GM19397 (cell line): ENCODE measurements around the gene NAA60.
"Not testable (repeated sequence)": the region's sequence is repeated elsewhere in the genome, so short reads cannot be mapped to it uniquely, and the experiment has no call there.

Source experiments
- ATAC-seq: cut with Tn5 transposase; IDR thresholded peaks from one replicate; pipeline ENCODE4 v1.9.1; 2021; ENCODE audit warnings: mild to moderate bottlenecking, moderate library complexity; ENCODE audit not compliant: unreplicated experiment

Gene NAA60

DNA sequence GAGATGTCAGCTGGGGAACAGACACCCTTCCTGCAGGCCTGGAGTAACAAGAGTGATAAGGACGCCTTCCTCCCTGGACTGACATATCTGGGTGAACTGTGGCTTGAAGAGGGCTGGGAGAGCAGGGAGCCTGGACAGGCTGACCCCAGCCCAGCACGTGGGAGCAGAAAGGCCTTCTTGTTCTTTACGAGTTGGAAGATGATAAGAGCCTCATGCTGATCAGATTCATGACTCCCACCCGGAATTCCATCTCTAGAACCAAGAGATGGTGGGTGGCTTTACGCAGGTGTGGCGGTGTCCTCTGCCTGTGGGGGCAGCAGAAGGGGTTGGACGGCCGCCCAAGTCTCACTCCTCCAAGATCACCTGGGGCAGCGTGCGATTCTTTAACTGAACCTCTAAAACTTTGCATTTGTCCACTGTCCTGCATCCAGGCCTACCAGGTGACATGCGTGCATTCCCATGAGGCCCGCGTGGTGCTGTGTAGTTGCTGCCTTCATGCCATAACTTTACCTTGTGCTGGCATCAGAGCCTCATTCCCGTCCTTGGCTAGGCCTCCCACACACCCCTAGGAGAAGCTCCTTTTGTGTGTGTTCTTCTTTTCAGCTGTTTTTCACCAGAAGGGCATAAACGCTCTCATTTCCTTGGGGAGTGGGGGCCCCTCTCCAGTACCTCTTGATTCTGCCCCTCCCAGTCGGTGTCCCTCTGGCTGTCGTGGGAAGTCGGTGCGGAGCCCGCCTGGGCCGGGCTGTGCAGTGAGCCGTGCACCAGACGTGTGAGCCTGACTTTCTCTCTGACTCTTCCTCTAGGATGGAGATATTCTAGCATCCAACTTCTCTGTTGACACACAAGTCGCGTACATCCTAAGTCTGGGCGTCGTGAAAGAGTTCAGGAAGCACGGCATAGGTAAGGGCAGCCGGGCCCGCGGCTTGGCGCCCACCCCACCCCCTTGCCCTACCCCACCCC lies 38.5 kb downstream of the NAA60 start:
- no peak for ATAC-seq

DNA sequence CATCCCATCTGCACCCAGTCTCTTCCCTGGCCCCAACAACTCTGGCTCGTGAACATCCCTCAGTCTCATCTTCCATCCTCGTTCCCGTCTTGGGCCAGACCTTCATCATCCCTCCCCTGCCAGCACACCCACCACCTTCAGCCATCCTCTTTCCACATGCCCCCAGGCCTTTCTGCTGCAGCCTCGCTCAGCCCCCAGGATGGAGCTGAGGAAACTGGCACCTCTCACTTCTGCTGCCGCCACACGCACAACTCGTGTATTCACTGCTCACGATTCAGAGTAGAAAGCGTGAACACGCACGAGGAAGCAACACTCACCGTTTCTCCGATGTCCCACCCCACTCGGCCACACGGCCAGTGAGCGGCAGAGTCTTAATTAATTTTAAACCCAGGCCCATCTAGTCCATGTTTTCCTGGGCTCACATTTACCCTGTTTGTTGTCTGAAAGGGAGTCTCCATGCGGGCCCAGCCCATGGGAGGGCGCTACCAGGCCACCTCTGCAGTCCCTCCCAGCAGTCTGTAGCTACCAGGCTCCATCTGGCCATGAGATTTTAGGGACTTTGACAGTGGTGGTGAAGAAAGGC lies 39.3 kb downstream of the NAA60 start:
- no peak for ATAC-seq

GRCh38 chr16:3484318-3485096 lies 41.0 kb downstream of the NAA60 start:
- no peak for ATAC-seq

- no peak for ATAC-seq
Measured at GRCh38 chr16:3485097-3485745, 41.7 kb downstream of the NAA60 start.

DNA sequence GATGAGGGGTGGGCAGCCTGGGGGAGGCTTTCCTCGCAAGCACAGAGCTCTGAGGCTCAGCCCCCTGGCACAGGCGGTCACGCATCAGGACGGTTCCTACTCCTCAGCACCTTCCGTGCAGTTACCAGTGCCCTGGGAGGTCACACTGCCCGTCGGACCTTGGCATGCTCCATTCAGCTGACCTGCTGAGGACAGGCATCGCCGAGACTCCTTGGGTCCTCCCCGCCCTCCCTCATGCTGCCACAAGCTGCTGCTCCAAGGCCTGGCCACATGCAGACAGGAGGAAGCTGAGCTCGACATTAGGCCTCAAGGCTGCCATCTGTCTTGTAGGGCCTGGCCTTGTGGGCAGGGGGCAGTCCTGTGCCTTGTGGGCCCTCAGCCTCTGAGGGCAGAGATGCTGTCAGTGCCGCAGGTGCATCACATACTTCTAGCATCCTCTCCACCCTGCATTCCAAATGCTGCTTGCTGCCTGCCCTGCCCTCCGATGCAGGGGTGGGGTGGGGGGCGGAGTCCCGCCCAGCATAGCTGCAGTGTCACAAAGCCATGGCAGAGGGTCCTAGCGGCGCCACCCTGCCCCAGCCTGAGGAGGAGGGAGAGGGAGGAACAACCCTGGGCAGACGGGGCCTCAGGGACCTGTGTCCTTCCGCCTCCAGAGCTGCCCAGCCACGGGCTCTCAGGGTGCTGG lies 42.5 kb downstream of the NAA60 start:
- no peak for ATAC-seq

- ATAC-seq: no peak
Measured at GRCh38 chr16:3486506-3487215, 43.2 kb downstream of the NAA60 start.

GRCh38 chr16:3487521-3488410 lies 44.3 kb downstream of the NAA60 start:
- no peak for ATAC-seq

- ATAC-seq: no peak
Measured at GRCh38 chr16:3488801-3489200, 45.3 kb downstream of the NAA60 start.

DNA sequence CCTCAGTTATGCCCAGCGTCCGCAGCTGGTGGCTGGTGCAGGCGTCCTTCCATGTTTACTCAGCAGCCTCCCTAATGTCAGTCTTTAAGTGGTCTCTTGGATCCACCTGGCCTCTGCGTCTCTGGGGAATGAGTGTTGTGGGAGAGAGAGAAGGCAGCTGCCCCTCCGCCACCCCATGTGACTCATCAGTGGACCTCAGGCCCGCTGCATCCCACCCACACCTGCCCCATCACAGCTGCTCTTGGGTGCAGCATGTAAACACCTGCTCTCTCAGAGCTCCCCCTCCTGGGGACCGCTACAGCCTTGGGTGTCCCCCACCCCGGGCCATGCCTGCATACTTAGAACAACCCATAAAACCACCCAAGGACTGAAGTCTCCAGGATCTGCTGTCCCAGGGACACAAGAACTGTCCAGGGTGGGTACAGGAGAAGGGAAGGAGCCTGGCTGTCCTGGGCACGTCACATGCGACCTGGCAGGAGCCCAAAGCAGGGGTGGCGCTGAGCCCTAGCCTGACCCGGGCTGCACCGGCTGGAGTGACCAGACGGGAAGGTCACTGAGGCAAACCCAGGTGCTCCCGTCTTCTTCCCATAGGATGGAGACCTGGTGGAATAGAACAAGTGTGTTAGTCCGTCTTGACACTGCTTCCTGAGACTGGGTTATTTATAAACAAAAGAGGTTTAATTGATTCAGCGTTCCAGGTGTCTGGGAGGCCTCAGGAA lies 47.6 kb downstream of the NAA60 start:
- no peak for ATAC-seq

DNA sequence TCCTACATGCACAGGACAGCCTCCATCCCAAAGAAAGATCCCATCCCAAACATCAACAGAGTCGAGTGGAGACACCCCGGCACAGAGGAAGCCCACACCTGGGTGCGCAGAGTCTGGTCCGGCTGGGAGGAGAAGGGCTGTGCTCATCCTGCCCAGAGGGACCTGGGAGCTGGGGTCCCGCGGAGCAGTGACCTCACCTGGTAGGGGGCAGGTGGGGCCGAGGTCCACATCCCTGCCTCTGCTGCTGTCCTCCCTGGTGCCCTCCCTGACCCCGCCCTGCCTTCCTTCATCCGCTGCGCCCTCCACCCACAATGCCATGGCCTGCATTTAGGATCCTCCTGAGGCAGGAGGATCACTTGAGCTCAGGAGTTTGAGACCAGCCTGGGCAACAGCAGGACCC lies 48.9 kb downstream of the NAA60 start:
- ATAC-seq: no peak

- no peak for ATAC-seq
Measured at GRCh38 chr16:3494386-3494973, 51.0 kb downstream of the NAA60 start.

DNA sequence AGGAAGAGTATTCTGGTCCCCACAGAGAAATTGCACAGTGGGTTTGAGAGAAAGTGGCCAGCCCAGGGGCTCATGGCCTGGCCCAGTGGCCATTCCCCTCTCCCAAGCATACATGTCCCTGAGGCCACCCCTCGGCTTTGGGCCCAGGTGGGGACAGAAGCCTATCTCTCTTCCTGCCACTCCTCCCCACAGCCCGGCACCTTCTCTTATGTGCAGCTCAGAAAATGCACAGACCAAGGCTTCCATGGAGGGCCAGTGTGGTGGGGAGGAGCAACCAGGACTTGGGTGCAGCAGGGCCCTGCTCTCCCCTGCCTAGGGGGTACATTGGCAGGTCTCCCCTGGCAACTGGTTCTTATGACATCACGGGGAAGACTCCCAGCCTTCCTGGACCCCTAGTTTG lies 51.7 kb downstream of the NAA60 start, which contains the start of gene C16orf90:
TSS of gene C16orf90 (minus strand) at position 314 of the 400 bp plus-strand sequence. CDS start at position 246, 68 bp downstream.
- ATAC-seq: no peak

GRCh38 chr16:3496386-3496785 lies 52.9 kb downstream of the NAA60 start:
- ATAC-seq: no peak

GRCh38 chr16:3497771-3498170 lies 54.3 kb downstream of the NAA60 start:
- ATAC-seq: no peak

- ATAC-seq: no peak
Measured at GRCh38 chr16:3498988-3499387, 55.5 kb downstream of the NAA60 start.

DNA sequence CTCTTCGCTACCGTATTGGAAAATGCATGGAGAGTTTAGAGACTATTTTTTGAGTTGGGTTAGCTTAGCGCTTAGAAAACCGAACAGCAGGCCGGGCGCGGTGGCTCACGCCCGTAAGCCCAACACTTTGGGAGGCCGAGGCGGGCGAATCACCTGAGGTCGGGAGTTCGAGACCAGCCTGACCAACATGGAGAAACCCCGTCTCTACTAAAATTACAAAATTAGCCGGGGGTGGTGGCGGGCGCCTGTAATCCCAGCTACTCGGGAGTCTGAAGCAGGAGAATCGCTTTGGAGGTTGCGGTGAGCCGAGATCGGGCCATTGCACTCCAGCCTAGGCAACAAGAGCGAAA lies 57.9 kb downstream of the NAA60 start:
- not testable (repeated sequence) for ATAC-seq

- ATAC-seq: no peak
Measured at GRCh38 chr16:3501783-3502400, 58.4 kb downstream of the NAA60 start.
